ENCODE data around the gene ATP2A3.

The ATP2A3 gene

DNA sequence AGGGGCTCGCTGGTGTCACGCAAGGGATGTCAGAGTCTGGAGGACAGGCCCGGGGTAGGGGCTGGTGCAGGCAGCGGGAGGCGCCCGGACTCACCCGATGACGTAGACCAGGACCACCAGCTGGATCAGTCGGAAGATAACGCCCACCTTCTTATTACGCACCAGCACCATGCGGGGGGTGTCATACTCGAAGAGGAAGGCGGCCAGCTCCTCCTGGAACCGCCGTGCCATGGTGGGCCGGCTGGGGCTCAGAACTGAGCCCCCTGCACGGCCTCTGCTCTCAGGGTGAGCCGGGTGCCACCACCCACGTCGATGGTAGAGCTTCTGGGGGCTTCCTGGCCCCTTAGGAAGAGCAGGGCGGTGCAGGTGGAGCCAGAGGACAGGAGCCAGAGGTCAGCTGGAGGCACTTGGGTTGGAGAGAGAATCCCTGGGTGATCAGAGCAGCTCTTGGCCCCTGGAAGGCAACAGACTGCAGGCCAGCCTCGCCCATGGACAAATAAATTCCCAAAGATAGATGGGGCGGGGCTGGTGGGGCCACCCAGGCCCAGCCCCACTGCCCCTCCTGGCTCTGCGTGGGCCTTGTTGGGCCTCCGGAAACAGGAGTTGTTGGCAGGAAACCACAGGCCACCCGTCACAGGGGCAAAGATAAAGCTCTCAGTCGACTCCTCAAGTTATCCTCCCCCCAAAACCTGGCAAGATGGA lies 48.1 kb downstream of the ATP2A3 start, which contains the start of gene P2RX1:
Gene P2RX1 (minus strand): TSS at position 471 of the 702 bp plus-strand sequence. CDS start 240 bp downstream, at position 231.
- peaks cover 6% of the 10 kb centered on the region for H3K27me3 Mint-ChIP-seq (ENCODE audit: low read depth, poor library complexity)
- H3K4me3 Mint-ChIP-seq: no peak within 1 kb of the TSS
- TF ChIP-seq, protein P1, sequence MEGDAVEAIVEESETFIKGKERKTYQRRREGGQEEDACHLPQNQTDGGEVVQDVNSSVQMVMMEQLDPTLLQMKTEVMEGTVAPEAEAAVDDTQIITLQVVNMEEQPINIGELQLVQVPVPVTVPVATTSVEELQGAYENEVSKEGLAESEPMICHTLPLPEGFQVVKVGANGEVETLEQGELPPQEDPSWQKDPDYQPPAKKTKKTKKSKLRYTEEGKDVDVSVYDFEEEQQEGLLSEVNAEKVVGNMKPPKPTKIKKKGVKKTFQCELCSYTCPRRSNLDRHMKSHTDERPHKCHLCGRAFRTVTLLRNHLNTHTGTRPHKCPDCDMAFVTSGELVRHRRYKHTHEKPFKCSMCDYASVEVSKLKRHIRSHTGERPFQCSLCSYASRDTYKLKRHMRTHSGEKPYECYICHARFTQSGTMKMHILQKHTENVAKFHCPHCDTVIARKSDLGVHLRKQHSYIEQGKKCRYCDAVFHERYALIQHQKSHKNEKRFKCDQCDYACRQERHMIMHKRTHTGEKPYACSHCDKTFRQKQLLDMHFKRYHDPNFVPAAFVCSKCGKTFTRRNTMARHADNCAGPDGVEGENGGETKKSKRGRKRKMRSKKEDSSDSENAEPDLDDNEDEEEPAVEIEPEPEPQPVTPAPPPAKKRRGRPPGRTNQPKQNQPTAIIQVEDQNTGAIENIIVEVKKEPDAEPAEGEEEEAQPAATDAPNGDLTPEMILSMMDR (IDR thresholded peaks at IDR 0.05): no peak
- DNase-seq: no peak
- H3K27ac Mint-ChIP-seq: no peak within 1 kb of the TSS
- no peaks in the 10 kb centered on the region for H3K36me3 Mint-ChIP-seq (ENCODE audit: low read depth)
- peaks cover 25% of the 10 kb centered on the region for H3K4me1 Mint-ChIP-seq
- H3K9me3 Mint-ChIP-seq: no peaks in the 10 kb centered on the region

DNA sequence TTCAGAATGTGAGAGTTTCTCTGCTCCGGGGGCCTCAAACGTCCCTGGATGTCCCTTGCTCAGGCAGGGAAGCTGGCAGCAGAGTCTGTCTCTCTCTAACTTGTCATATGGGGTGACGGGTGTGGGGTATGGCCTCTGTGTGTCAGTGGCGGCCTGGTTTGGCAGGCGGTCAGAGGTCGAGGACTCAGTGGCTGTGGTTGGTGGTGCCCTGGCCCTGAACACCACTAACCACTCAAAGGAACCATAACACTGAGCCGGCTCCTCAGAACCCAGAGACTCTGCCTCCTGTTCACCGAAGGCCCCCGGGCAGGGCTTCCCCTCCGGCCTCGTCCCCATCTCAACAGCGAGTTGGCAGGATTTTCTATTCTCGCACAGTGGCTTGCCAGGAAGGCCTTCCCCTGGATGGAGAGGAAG lies 48.6 kb downstream of the ATP2A3 start:
- Mint-ChIP-seq H3K9me3 (no peaks in the 10 kb centered on the region), H3K27ac (no peak overlapping the region), H3K4me3 (no peak overlapping the region), H3K36me3 (ENCODE audit: low read depth) (no peaks in the 10 kb centered on the region), H3K27me3 (ENCODE audit: low read depth, poor library complexity) (peaks cover 7% of the 10 kb centered on the region), H3K4me1 (peaks cover 20% of the 10 kb centered on the region)
- TF ChIP-seq, protein P1 (IDR thresholded peaks at IDR 0.05): no peak
- DNase-seq: no peak

DNA sequence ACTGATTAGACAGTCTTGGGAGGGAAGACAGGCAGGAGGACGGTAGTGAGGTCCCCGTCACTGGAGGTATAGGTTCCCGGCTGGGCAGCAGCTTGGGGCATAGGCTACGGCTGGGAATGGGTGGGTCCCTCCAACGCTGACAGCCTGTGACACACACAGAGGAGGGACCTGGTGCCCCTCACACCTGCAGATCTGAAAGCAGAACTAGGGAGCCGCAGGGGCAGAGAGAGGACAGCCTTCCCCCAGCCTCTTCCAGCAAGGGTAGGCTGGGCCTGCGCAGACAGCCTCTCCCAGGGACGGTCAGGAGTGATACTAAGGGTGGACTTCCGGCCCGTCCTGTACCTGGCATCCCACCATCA lies 49.9 kb downstream of the ATP2A3 start:
- H3K27ac Mint-ChIP-seq: no peak overlapping the region
- no peaks in the 10 kb centered on the region for H3K36me3 Mint-ChIP-seq (ENCODE audit: low read depth)
- H3K4me3 Mint-ChIP-seq: no peak overlapping the region
- no peaks in the 10 kb centered on the region for H3K9me3 Mint-ChIP-seq
- TF ChIP-seq, protein P1 (IDR thresholded peaks at IDR 0.05): no peak
- peaks cover 20% of the 10 kb centered on the region for H3K4me1 Mint-ChIP-seq
- peaks cover 9% of the 10 kb centered on the region for H3K27me3 Mint-ChIP-seq (ENCODE audit: low read depth, poor library complexity)
- no peak for DNase-seq

DNA sequence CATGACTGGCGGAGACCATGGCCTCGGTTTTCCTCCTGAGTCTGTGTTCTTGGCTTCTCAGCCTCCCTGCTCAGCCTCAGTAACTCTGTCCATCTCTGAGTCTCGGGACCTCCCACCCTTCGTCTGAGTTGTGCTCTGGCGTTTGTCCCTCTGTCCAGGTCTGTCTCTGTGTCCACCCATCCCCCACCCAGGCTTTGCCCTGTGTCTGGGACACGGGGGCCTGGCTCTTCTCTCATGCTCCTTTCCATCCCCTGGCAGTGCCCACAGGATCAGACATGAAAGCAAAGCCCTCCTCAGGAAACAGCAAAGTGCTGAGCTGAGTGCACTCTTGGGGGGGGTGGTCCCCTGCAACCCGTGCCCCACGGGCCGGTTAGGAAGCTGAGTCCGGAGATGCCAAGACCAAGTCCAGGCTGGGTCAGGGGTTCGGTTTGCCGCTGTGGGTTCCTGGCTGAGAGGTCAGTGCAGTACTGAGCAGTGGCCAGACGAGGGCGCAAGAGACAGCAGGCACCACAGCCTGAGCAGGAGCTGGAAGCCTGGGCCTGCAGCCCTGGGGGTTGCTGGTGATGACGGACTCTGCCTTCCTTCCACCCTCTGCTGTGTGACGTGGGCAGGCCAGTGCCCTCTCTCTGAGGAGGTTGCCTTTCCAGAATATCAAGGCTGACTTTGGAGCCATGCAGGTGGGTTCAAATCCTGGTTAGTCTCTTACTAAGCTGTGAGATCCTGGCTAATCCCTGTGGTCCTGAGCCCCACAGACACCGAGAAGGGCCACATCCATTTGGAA lies 50.5 kb downstream of the ATP2A3 start:
- H3K27ac Mint-ChIP-seq: no peak overlapping the region
- H3K4me1 Mint-ChIP-seq: peaks cover 20% of the 10 kb centered on the region
- peak; percentile 90 for DNase-seq
- no peak overlapping the region for H3K4me3 Mint-ChIP-seq
- H3K9me3 Mint-ChIP-seq: no peaks in the 10 kb centered on the region
- no peaks in the 10 kb centered on the region for H3K36me3 Mint-ChIP-seq (ENCODE audit: low read depth)
- TF ChIP-seq, protein P1 (IDR thresholded peaks at IDR 0.05): peak; percentile 94
- H3K27me3 Mint-ChIP-seq (ENCODE audit: low read depth, poor library complexity): peaks cover 11% of the 10 kb centered on the region

DNA sequence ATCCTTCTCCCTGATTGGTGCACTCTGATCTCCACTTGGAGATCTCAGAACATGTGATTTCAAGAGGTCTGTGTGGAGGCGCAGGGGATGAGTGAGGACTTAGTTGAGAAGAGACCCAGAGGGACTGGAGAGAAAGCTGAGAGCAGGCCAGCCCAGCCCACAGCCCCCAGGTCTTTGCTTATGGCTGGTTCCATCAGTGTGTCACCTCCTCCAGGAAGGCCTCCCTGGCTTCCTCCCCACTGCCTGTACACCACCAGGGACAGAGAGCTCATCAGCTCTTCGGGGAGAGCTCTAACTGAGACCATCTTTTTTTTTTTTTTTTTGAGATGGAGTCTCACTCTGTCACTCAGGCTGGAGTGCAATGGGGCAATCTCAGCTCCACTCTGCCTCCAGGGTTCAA lies 51.4 kb downstream of the ATP2A3 start:
- DNase-seq: no peak
- Mint-ChIP-seq H3K9me3 (no peaks in the 10 kb centered on the region), H3K27me3 (ENCODE audit: low read depth, poor library complexity) (peaks cover 11% of the 10 kb centered on the region), H3K36me3 (ENCODE audit: low read depth) (no peaks in the 10 kb centered on the region), H3K4me3 (no peak overlapping the region), H3K4me1 (peaks cover 16% of the 10 kb centered on the region), H3K27ac (no peak overlapping the region)
- TF ChIP-seq, protein P1 (IDR thresholded peaks at IDR 0.05): no peak
